ENCODE measurements around the gene NSMF.
A peak's percentile ranks its signal among the peaks of the same experiment; 100 is the strongest.

The NSMF gene

GRCh38 chr9:137449081-137449844, 9.9 kb downstream of the NSMF start:
- no peak for DNase-seq

- DNase-seq: no peak
Observed at GRCh38 chr9:137448602-137448962, 10.6 kb downstream of the NSMF start.

GRCh38 chr9:137447722-137448601, 11.2 kb downstream of the NSMF start:
- peak in 13 of 56 donors; percentile 18 to 73 (median 36) for DNase-seq

- DNase-seq: peak in 2 of 56 donors; percentile 26 to 42
Observed at GRCh38 chr9:137446851-137447471, 12.2 kb downstream of the NSMF start.

GRCh38 chr9:137445930-137446431, 13.2 kb downstream of the NSMF start:
- no peak for DNase-seq

GRCh38 chr9:137445275-137445807, 13.8 kb downstream of the NSMF start:
- DNase-seq: peak in 47 of 56 donors; percentile 11 to 84 (median 51)

GRCh38 chr9:137444106-137444790, 14.9 kb downstream of the NSMF start:
- DNase-seq: no peak

GRCh38 chr9:137441935-137442321, 17.2 kb downstream of the NSMF start:
- no peak for DNase-seq

- no peak for DNase-seq
Observed at GRCh38 chr9:137441289-137441934, 17.7 kb downstream of the NSMF start, which contains the start of gene ENTPD8. Gene ENTPD8, minus strand, starts transcription at chr9:137441357. Its CDS starts 3,072 bp downstream, at chr9:137438285.

- DNase-seq: no peak
Observed at GRCh38 chr9:137439158-137439714, 19.9 kb downstream of the NSMF start.

- no peak for DNase-seq
Observed at GRCh38 chr9:137438591-137439157, 20.5 kb downstream of the NSMF start.

- no peak for DNase-seq
Observed at GRCh38 chr9:137437691-137438590, 21.2 kb downstream of the NSMF start.

- DNase-seq: no peak
Observed at GRCh38 chr9:137436761-137437600, 22.2 kb downstream of the NSMF start.

GRCh38 chr9:137435980-137436760, 23.0 kb downstream of the NSMF start:
- no peak for DNase-seq

GRCh38 chr9:137435381-137435891, 23.7 kb downstream of the NSMF start:
- DNase-seq: no peak

Data from nucleus accumbens (tissue), 56 donors.